Erythroblast (primary cell): ENCODE measurements around the gene CMTM3.

Source experiments
- GATA1 ChIP-seq: IDR thresholded peaks from 2 replicates; pipeline ENCODE4 v1.6.1; 2011; ENCODE audit warnings: low read depth, mild to moderate bottlenecking, control low read depth, low read length, moderate library complexity
- POLR2A ChIP-seq: IDR thresholded peaks from 2 replicates; pipeline ENCODE4 v1.6.1; 2011; ENCODE audit warnings: mild to moderate bottlenecking, low read length

GRCh38 chr16:66614161-66614802, 9.8 kb downstream of the CMTM3 start:
- TF ChIP-seq POLR2A (no peak), GATA1 (no peak)
